K562 (cell line): Measurements from ENCODE around the gene RARRES2. TPM values are rescaled to one million over a fixed set of nuclear protein-coding genes. Genes with fewer than 3 reads are reported as not detected.
A peak's percentile ranks its signal among the peaks of the same experiment; 100 is the strongest.

Experiments used
- ARNT ChIP-seq, 2 experiments: fragments of 450-650 bp; IDR thresholded peaks; 2 replicates each; pipeline ENCODE4 v1.6.1; 2016; ENCODE audit warnings: mild to moderate bottlenecking in 1 of 2
- CHD4 ChIP-seq: fragments of 200-600 bp; sonication (generic); IDR thresholded peaks from 3 replicates; pipeline ENCODE4 v1.6.1; 2012; ENCODE audit warnings: low read depth, mild to moderate bottlenecking, mixed read lengths, low read length, inconsistent platforms; ENCODE audit not compliant: insufficient read depth, insufficient replicate concordance, poor library complexity, severe bottlenecking
- ELK3 ChIP-seq: fragments of 450-650 bp; formaldehyde crosslinking; IDR thresholded peaks from 2 replicates; pipeline ENCODE4 v1.4.0; 2020; ENCODE audit warnings: mild to moderate bottlenecking
- EP300 ChIP-seq: IDR thresholded peaks from 2 replicates; pipeline ENCODE4 v1.6.1; 2012; ENCODE audit warnings: low read length, improper control_type of control experiment
- ETV6 ChIP-seq, 3 experiments: fragments of 150-350 bp in 1 of 3; sonication (generic) in 1 of 3; formaldehyde crosslinking in 1 of 3; IDR thresholded peaks; 2 replicates each; pipeline versions ENCODE4 v1.6.1 to v1.8.0; 2014 to 2022; ENCODE audit warnings: borderline replicate concordance in 2 of 3, low read depth in 2 of 3, antibody characterized with exemption in 1 of 3, low read length in 1 of 3, mild to moderate bottlenecking in 1 of 3, missing genetic modification reagents in 1 of 3
- FOXK1 ChIP-seq: sonication (generic); formaldehyde crosslinking; IDR thresholded peaks from 2 replicates; pipeline ENCODE4 v1.8.0; 2022; ENCODE audit warnings: missing genetic modification reagents, mild to moderate bottlenecking, borderline replicate concordance
- HDAC1 ChIP-seq, 2 experiments: fragments of 450-650 bp; IDR thresholded peaks; 2 replicates each; pipeline ENCODE4 v1.6.1; 2016 to 2017; ENCODE audit warnings: inconsistent platforms in 1 of 2, mild to moderate bottlenecking in 1 of 2, moderate library complexity in 1 of 2
- HDAC6 ChIP-seq: IDR thresholded peaks from 2 replicates; pipeline ENCODE4 v1.6.1; 2012; ENCODE audit warnings: low read depth, mild to moderate bottlenecking, control low read depth, inconsistent platforms, low read length, moderate library complexity
- HMGN3 ChIP-seq: IDR thresholded peaks from 2 replicates; pipeline ENCODE4 v1.6.1; 2011; ENCODE audit warnings: borderline replicate concordance, low read depth, mild to moderate bottlenecking, mixed read lengths, low read length; ENCODE audit not compliant: insufficient read length; ENCODE audit errors: extremely low read depth
- MCM7 ChIP-seq, 2 experiments: fragments of 450-650 bp; IDR thresholded peaks; 2 replicates each; pipeline ENCODE4 v1.6.1; 2016 to 2018
- MEF2D ChIP-seq: conservative IDR thresholded peaks from 2 replicates; pipeline ENCODE4 v1.6.1; 2016; ENCODE audit warnings: low read depth, missing genetic modification characterization, missing compliant biosample characterization
- MTA1 ChIP-seq: fragments of 450-650 bp; IDR thresholded peaks from 2 replicates; pipeline ENCODE4 v1.6.1; 2017; ENCODE audit warnings: borderline replicate concordance
- MXD1 ChIP-seq: fragments of 250-450 bp; sonication (Bioruptor Pico); IDR thresholded peaks from 2 replicates; pipeline ENCODE4 v1.8.0; 2021; ENCODE audit warnings: borderline replicate concordance, mild to moderate bottlenecking, moderate library complexity; ENCODE audit not compliant: poor library complexity, severe bottlenecking
- NCOA1 ChIP-seq: fragments of 450-650 bp; IDR thresholded peaks from 2 replicates; pipeline ENCODE4 v1.6.1; 2016; ENCODE audit warnings: low read depth
- NKRF ChIP-seq: fragments of 450-650 bp; IDR thresholded peaks from 2 replicates; pipeline ENCODE4 v1.6.1; 2016; ENCODE audit warnings: borderline replicate concordance
- PHB2 ChIP-seq: fragments of 450-650 bp; IDR thresholded peaks from 2 replicates; pipeline ENCODE4 v1.6.1; 2017; ENCODE audit warnings: low read depth
- PHF20 ChIP-seq: fragments of 450-650 bp; IDR thresholded peaks from 2 replicates; pipeline ENCODE4 v1.6.1; 2018; ENCODE audit not compliant: partially characterized antibody
- RAD51 ChIP-seq: fragments of 450-650 bp; IDR thresholded peaks from 2 replicates; pipeline ENCODE4 v1.7.1; 2016; ENCODE audit warnings: low read depth, mild to moderate bottlenecking, borderline replicate concordance
- SMARCA5 ChIP-seq: fragments of 450-650 bp; IDR thresholded peaks from 2 replicates; pipeline ENCODE4 v1.6.1; 2016
- TSC22D4 ChIP-seq: fragments of 450-650 bp; IDR thresholded peaks from 2 replicates; pipeline ENCODE4 v1.6.1; 2016; ENCODE audit warnings: missing genetic modification characterization, missing biosample characterization, control low read depth
- ZNF24 ChIP-seq: fragments of 450-650 bp; IDR thresholded peaks from 2 replicates; pipeline ENCODE4 v1.6.1; 2016
- ZNF280A ChIP-seq: fragments of 450-650 bp; IDR thresholded peaks from 2 replicates; pipeline ENCODE4 v1.6.1; 2018; ENCODE audit warnings: mild to moderate bottlenecking, low read depth; ENCODE audit not compliant: partially characterized antibody
- ZNF644 ChIP-seq: fragments of 200-800 bp; sonication (Bioruptor generic); IDR thresholded peaks from 2 replicates; pipeline ENCODE4 v1.6.1; 2016; ENCODE audit warnings: low read depth, missing genetic modification characterization, missing compliant biosample characterization
- ZNF79 ChIP-seq: fragments of 250-450 bp; sonication (Bioruptor Pico); IDR thresholded peaks from 2 replicates; pipeline ENCODE4 v1.4.0; 2020; ENCODE audit warnings: low read depth, mild to moderate bottlenecking, moderate library complexity
- polyA plus RNA-seq, 8 experiments: library from polyadenylated mRNA; depleted of rRNA in 4 of 8; stranded (reverse) in 5 of 8; unstranded in 3 of 8; fragments of >200 nt; fragmentation: Nextera tagmentation in 2 of 8; fragmentation: Illumina TruSeq in 1 of 8; extraction: Ambion mirVana in 2 of 8; extraction: Trizol in 1 of 8; gene quantifications; 2 replicates each; pipeline versions ENCODE4 v1.2.1 to v1.2.3, GENCODE V29; 2011 to 2014; ENCODE audit warnings: inconsistent platforms in 1 of 8, missing spikeins in 1 of 8
- total RNA-seq, 7 experiments: library from RNA; depleted of rRNA in 6 of 7; stranded (reverse); fragments of >200 nt in 6 of 7; fragmentation: Illumina TruSeq in 2 of 7; extraction: Trizol in 2 of 7; gene quantifications; 2 replicates each; pipeline versions ENCODE4 v1.2.1 to v1.2.3, GENCODE V29; 2011 to 2021; ENCODE audit warnings: low replicate concordance in 1 of 7

Gene RARRES2
- total and polyA plus RNA-seq, 9 of the 15 experiments (the other 6 are each of a cell fraction or from before 2014, with no cell fraction given), result 0.11 to 1.7 (median 0.23) TPM; not detected in 6

DNA sequence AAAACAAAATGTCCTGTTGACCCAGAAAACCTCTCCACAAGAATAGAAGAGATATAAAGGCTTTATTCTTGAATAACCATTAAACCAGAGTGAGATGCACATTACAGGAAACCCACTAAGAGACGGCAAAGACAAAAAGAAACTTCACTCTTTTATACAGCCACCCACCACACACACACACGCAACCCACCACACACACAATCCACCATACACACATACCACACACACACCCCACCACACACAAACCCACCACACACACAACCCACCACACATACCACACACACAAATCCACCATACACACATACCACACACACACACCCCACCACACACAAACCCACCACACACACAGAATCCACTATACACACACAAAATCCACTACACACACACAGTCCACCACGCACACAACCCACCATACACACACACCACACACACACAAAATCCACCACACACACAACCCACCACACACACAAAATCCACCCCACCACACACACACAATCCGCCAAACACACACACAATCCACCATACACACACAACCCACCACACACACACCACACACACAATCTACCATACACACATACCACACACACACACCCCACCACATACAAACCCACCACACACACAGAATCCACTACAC is 17.7 kb upstream of the RARRES2 start (continued):
- peak; percentile 66 for TF ChIP-seq CHD4
- peak; percentile 75; the same call in 1 of the 2 replicates for TF ChIP-seq TSC22D4 (tag)
- TF ChIP-seq PHB2, result peak; percentile 51; the same call in 1 of the 2 replicates
- TF ChIP-seq MTA1, result no peak
- no peak for TF ChIP-seq EP300
- peak; percentile 61 for TF ChIP-seq NKRF
- TF ChIP-seq ELK3, result no peak
- TF ChIP-seq NCOA1, result no peak
- TF ChIP-seq RAD51, result no peak
- TF ChIP-seq FOXK1 (CRISPR knock-in tag), result 0 out of 2 replicates have a peak, but pooled peaks have one; percentile 64
- no peak for TF ChIP-seq MEF2D (tag)
- TF ChIP-seq PHF20, result peak; percentile 78
- TF ChIP-seq SMARCA5, result peak; percentile 48; the same call in 1 of the 2 replicates
- TF ChIP-seq MXD1 (CRISPR knock-in tag), result no peak
- no peak for TF ChIP-seq HMGN3
- TF ChIP-seq MCM7 (IDR thresholded peaks at IDR 0.05), result peak in 1 of 2 experiments; percentile 71; a peak in 1 of 4 replicates
- peak; percentile 71; the same call in 1 of the 2 replicates for TF ChIP-seq HDAC6
- peak in 1 of 2 experiments; percentile 49; a peak in 1 of 4 replicates for TF ChIP-seq ARNT (IDR thresholded peaks at IDR 0.05)
- peak; percentile 63 for TF ChIP-seq ZNF280A
- no peak for TF ChIP-seq ZNF79 (CRISPR knock-in tag)
- TF ChIP-seq HDAC1 (IDR thresholded peaks at IDR 0.05), result peak in 1 of 2 experiments; percentile 26; a peak in 2 of 4 replicates
- TF ChIP-seq ETV6 (IDR thresholded peaks at IDR 0.05; ENCODE audit: borderline replicate concordance in 1 of 2, low read depth in 2 of 2, low read length in 1 of 2), result no peak
- TF ChIP-seq ETV6 (CRISPR knock-in tag; IDR thresholded peaks at IDR 0.05; ENCODE audit: borderline replicate concordance), result 0 out of 2 replicates have a peak, but pooled peaks have one; percentile 1
- no peak for TF ChIP-seq ZNF644
- no peak for TF ChIP-seq ZNF24
